ENCODE data around the gene NDUFB3.

The NDUFB3 gene

DNA sequence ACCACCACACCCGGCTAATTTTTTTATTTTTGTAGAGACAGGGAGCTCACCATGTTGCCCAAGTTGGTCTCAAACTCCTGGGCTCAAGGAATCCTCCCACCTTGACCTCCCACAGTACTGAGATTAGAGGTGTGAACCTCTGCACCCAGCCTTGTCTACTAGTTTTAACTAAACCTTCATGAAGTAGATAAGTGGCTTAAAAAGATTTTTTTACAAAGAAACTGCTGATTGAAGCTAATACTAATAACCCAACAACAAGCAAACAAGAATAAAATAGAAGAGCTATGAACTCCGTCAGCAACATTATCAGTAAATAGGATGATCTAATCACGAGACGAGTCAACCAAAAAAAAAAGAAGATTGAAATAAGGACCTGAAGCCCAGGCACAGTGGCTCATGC, 18.8 kb downstream of the NDUFB3 start:
- H3K4me1 Mint-ChIP-seq, result no peaks in the 10 kb centered on the region
- peak overlapping the region; percentile 64 for H3K27ac Mint-ChIP-seq

DNA sequence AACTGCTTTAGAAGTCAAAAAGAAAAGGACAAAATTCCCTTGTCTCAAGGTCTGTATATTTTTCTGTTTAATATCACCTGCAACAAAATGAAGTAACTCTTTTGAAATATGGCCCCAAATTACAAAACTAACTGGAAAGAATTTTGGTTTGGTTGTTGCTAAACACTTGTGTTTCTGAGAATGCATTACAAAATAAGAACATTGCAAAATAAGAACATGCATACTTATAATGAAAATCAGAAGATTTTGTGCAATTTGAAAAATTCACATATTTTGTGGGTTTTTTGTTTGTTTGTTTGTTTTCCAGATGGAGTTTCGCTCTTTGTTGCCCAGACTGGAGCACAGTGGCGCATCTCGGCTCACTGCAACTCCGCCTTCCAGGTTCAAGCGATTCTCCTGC, 21.8 kb downstream of the NDUFB3 start:
- Mint-ChIP-seq H3K9me3 (peaks cover 4% of the 10 kb centered on the region), H3K27me3 (ENCODE audit: low read depth, poor library complexity) (no peaks in the 10 kb centered on the region), H3K36me3 (ENCODE audit: low read depth) (peaks cover 7% of the 10 kb centered on the region), H3K4me3 (no peak overlapping the region), H3K27ac (no peak overlapping the region), H3K4me1 (no peaks in the 10 kb centered on the region)
- TF ChIP-seq, protein P1, sequence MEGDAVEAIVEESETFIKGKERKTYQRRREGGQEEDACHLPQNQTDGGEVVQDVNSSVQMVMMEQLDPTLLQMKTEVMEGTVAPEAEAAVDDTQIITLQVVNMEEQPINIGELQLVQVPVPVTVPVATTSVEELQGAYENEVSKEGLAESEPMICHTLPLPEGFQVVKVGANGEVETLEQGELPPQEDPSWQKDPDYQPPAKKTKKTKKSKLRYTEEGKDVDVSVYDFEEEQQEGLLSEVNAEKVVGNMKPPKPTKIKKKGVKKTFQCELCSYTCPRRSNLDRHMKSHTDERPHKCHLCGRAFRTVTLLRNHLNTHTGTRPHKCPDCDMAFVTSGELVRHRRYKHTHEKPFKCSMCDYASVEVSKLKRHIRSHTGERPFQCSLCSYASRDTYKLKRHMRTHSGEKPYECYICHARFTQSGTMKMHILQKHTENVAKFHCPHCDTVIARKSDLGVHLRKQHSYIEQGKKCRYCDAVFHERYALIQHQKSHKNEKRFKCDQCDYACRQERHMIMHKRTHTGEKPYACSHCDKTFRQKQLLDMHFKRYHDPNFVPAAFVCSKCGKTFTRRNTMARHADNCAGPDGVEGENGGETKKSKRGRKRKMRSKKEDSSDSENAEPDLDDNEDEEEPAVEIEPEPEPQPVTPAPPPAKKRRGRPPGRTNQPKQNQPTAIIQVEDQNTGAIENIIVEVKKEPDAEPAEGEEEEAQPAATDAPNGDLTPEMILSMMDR (IDR thresholded peaks at IDR 0.05), result no peak
- no peak for DNase-seq

More for the DNA sequence above, 18.8 kb downstream of the NDUFB3 start:
- TF ChIP-seq, protein P1 (IDR thresholded peaks at IDR 0.05), result no peak
- no peaks in the 10 kb centered on the region for H3K9me3 Mint-ChIP-seq
- no peak for DNase-seq
- no peaks in the 10 kb centered on the region for H3K27me3 Mint-ChIP-seq (ENCODE audit: low read depth, poor library complexity)
- H3K4me3 Mint-ChIP-seq, result no peak overlapping the region
- H3K36me3 Mint-ChIP-seq (ENCODE audit: low read depth), result peaks cover 34% of the 10 kb centered on the region

DNA sequence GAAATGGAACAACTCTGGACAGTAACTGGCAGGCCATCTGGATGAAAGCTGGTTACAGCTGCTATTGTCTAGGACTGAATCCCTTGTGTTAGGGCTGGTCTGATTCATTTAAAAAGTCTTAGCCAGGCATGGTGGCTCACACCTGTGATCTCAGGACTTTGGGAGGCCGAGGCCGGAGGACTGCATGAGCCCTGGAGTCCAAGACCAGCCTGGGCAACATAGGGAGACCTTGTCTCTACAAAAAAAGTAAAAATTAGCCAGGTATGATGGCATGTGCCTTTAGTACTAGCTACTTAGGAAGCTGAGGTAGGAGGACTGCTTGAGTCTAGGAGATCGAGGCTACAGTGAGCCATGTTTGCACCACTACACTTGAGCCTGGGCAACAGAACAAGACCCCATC, 28.7 kb downstream of the NDUFB3 start:
- TF ChIP-seq, protein P1 (IDR thresholded peaks at IDR 0.05), result no peak
- Mint-ChIP-seq H3K9me3 (peaks cover 4% of the 10 kb centered on the region), H3K27ac (no peak overlapping the region), H3K27me3 (ENCODE audit: low read depth, poor library complexity) (no peaks in the 10 kb centered on the region), H3K4me3 (no peak overlapping the region), H3K36me3 (ENCODE audit: low read depth) (no peaks in the 10 kb centered on the region), H3K4me1 (no peaks in the 10 kb centered on the region)
- no peak for DNase-seq

DNA sequence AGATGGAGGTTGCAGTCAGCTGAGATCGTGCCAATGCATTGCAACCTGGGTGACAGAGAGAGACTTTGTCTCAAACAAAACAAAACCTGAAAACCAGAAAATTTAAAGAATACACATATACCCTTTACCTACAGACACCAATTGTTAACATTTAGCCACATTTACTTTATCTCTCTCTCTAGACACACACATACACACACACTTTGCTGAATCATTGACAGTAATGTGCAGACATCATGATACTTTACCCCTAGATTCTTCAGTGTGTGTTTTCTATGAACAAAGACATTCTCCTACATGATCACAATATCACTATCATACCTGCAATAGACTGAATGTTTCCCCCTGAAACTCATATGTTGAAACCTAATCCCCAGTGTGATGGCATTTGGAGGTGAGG, 34.0 kb downstream of the NDUFB3 start:
- no peaks in the 10 kb centered on the region for H3K36me3 Mint-ChIP-seq (ENCODE audit: low read depth)

DNA sequence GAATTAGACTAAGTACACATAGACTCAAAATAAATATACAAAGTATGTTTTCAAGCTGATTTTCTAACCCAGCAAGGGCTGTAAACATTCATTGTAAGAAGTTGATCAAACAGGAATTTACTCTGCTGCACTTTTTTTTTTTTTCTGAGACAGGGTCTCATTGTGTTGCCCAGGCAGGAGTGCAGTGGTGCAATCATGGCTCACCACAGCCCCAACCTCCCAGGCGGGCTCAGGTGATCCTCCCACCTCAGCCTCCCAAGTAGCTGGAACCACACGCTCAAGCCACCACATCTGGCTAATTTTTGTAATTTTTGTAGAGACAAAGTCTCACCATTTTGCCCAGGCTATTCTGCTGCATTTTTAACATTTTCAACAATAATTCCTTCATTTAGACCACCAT, 35.8 kb downstream of the NDUFB3 start:
- peaks cover 3% of the 10 kb centered on the region for H3K27me3 Mint-ChIP-seq (ENCODE audit: low read depth, poor library complexity)
- H3K9me3 Mint-ChIP-seq, result no peaks in the 10 kb centered on the region
- H3K4me1 Mint-ChIP-seq, result no peaks in the 10 kb centered on the region
- no peaks in the 10 kb centered on the region for H3K36me3 Mint-ChIP-seq (ENCODE audit: low read depth)
- H3K27ac Mint-ChIP-seq, result no peak overlapping the region
- TF ChIP-seq, protein P1 (IDR thresholded peaks at IDR 0.05), result no peak
- no peak for DNase-seq
- no peak overlapping the region for H3K4me3 Mint-ChIP-seq

More for the DNA sequence above, 34.0 kb downstream of the NDUFB3 start:
- Mint-ChIP-seq H3K4me1 (no peaks in the 10 kb centered on the region), H3K4me3 (no peak overlapping the region), H3K9me3 (no peaks in the 10 kb centered on the region), H3K27me3 (ENCODE audit: low read depth, poor library complexity) (peaks cover 3% of the 10 kb centered on the region), H3K27ac (no peak overlapping the region)
- DNase-seq, result no peak
- TF ChIP-seq, protein P1 (IDR thresholded peaks at IDR 0.05), result no peak

DNA sequence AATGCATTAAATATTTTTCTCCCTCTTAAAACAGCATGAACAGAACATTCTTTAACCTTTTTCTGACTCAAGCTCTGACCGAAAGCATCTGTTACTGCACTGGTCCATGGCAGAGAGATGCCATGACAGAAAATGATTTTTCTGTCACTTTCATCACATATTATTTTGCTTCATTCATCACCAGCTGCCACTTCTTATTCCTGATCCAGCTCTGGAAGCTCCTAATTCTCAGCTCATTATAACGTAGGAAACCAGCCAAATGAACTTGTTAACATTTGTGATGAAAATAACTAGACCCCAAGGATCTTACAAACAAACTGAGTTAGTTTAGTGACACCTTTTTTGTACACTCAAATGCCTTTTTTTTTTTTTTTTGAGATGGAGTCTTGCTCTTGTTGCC, 36.5 kb downstream of the NDUFB3 start:
- Mint-ChIP-seq H3K27ac (no peak overlapping the region), H3K9me3 (no peaks in the 10 kb centered on the region), H3K4me1 (no peaks in the 10 kb centered on the region), H3K27me3 (ENCODE audit: low read depth, poor library complexity) (peaks cover 3% of the 10 kb centered on the region), H3K36me3 (ENCODE audit: low read depth) (no peaks in the 10 kb centered on the region), H3K4me3 (no peak overlapping the region)
- DNase-seq, result no peak
- TF ChIP-seq, protein P1 (IDR thresholded peaks at IDR 0.05), result no peak
